HCT116 (cell line): Measurements from ENCODE around the gene MAPKAPK5. TPM values are rescaled to one million over a fixed set of nuclear protein-coding genes. Genes with fewer than 3 reads are reported as not detected.

Experiments
- ATAC-seq: fragments of 200-7000 bp; cut with Tn5 transposase; 2 replicates; pipeline ENCODE4 v1.9.1; 2020; ENCODE audit warnings: mild to moderate bottlenecking, moderate library complexity
- BruUV-seq: library from RNA; stranded (reverse); fragments of 400-500 nt; replicated peaks from 2 replicates; lab custom pipeline; 2021; lab: Mats Ljungman, UMichigan
- CTCF ChIA-PET: fragments of 300-600 bp; sonication (Branson Sonifier 250); formaldehyde crosslinking; loops from one replicate; lab custom pipeline; 2021; ENCODE audit warnings: antibody characterized with exemption; lab: Charles Lee
- POLR2A ChIA-PET: fragments of 300-600, 350-600 bp; sonication (Branson Sonifier 250); formaldehyde crosslinking; loops from one replicate; lab custom pipeline; 2021; ENCODE audit warnings: antibody characterized with exemption; lab: Charles Lee
- RAD21 ChIA-PET, 2 experiments: fragments of 300-600 bp; sonication (Branson Sonifier 250); formaldehyde crosslinking; loops; one replicate each; lab custom pipeline; 2023; ENCODE audit warnings: low total read pairs in 2 of 2; ENCODE audit not compliant: uncharacterized antibody in 2 of 2, unreplicated experiment in 2 of 2, low non-redundant PET in 1 of 2; lab: Charles Lee
- DNase-seq: peaks from one replicate; pipeline ENCODE4 v3.0.0-alpha.2; 2010; ENCODE audit warnings: low read depth, low spot score
- H2AFZ ChIP-seq: fragments of 200-600 bp; shearing (Covaris generic), sonication (generic); 2 replicates; pipeline ENCODE4 v1.6.1; 2017; ENCODE audit warnings: low read depth, mixed run types, mixed read lengths, antibody characterized with exemption, low read length; ENCODE audit not compliant: poor library complexity, severe bottlenecking
- H3K27ac ChIP-seq: 2 replicates; pipeline ENCODE4 v1.5.1; 2012; ENCODE audit warnings: low read depth, low read length
- H3K27me3 ChIP-seq: fragments of 200-600 bp; sonication (generic); 2 replicates; pipeline ENCODE4 v1.6.1; 2016; ENCODE audit warnings: mixed run types, low read length, mixed read lengths; ENCODE audit not compliant: insufficient read depth
- H3K36me3 ChIP-seq, 2 experiments: fragments of 200-500 bp in 1 of 2; fragments of 200-600 bp in 1 of 2; sonication (Bioruptor generic) in 1 of 2; sonication (generic) in 1 of 2; 2 replicates each; pipeline versions ENCODE4 v1.5.1 to v1.6.1; 2014 to 2016; ENCODE audit warnings: low read length in 2 of 2, inconsistent platforms in 1 of 2, mixed read lengths in 1 of 2, mixed run types in 1 of 2; ENCODE audit not compliant: insufficient read depth in 2 of 2, control insufficient read depth in 1 of 2
- H3K4me1 ChIP-seq, 2 experiments: fragments of 200-600 bp in 1 of 2; sonication (generic) in 1 of 2; 2 replicates each; pipeline versions ENCODE4 v1.5.1 to v1.6.1; 2012 to 2017; ENCODE audit warnings: low read length in 2 of 2, inconsistent platforms in 1 of 2, mild to moderate bottlenecking in 1 of 2, mixed read lengths in 1 of 2, mixed run types in 1 of 2, moderate library complexity in 1 of 2; ENCODE audit not compliant: insufficient read depth in 2 of 2, control insufficient read depth in 1 of 2
- H3K4me2 ChIP-seq: fragments of 200-600 bp; sonication (generic); 2 replicates; pipeline ENCODE4 v1.6.1; 2017; ENCODE audit warnings: mixed run types, low read length, mixed read lengths
- H3K4me3 ChIP-seq, 2 experiments: fragments of 200-600 bp in 1 of 2; sonication (generic) in 1 of 2; replicated peaks in 1 of 2; 2 replicates each; pipeline ENCODE4 v1.5.1; 2011 to 2016; ENCODE audit warnings: low read length in 2 of 2, control low read depth in 1 of 2, low read depth in 1 of 2, mild to moderate bottlenecking in 1 of 2, mixed read lengths in 1 of 2, mixed run types in 1 of 2
- H3K79me2 ChIP-seq: fragments of 200-600 bp; sonication (generic); 2 replicates; pipeline ENCODE4 v1.6.1; 2017; ENCODE audit warnings: mild to moderate bottlenecking, mixed run types, low read length, moderate library complexity, mixed read lengths; ENCODE audit not compliant: insufficient read depth
- H3K9ac ChIP-seq: fragments of 200-600 bp; sonication (generic); 2 replicates; pipeline ENCODE4 v1.6.1; 2016; ENCODE audit warnings: low read length, mixed read lengths
- H3K9me2 ChIP-seq: fragments of 200-600 bp; sonication (generic), shearing (Covaris generic); 2 replicates; pipeline ENCODE4 v1.6.1; 2017; ENCODE audit warnings: mixed run types, mild to moderate bottlenecking, moderate library complexity; ENCODE audit not compliant: insufficient read depth
- H3K9me3 ChIP-seq, 2 experiments: fragments of 200-500 bp in 1 of 2; fragments of 200-600 bp in 1 of 2; sonication (Bioruptor generic) in 1 of 2; sonication (generic) in 1 of 2; 2 replicates each; pipeline ENCODE4 v1.6.1; 2014 to 2017; ENCODE audit warnings: low read length in 2 of 2, mixed read lengths in 2 of 2, inconsistent platforms in 1 of 2, low read depth in 1 of 2, mild to moderate bottlenecking in 1 of 2, mixed run types in 1 of 2, moderate library complexity in 1 of 2; ENCODE audit not compliant: control insufficient read depth in 1 of 2, insufficient read depth in 1 of 2
- H4K20me1 ChIP-seq: fragments of 200-600 bp; sonication (generic), shearing (Covaris generic); 2 replicates; pipeline ENCODE4 v1.6.1; 2017; ENCODE audit warnings: mixed run types, mild to moderate bottlenecking, moderate library complexity; ENCODE audit not compliant: insufficient read depth
- ATF3 ChIP-seq: IDR thresholded peaks from 2 replicates; pipeline ENCODE4 v1.6.1; 2012
- CBX3 ChIP-seq: IDR thresholded peaks from 2 replicates; pipeline ENCODE4 v1.6.1; 2012; ENCODE audit warnings: low read depth
- CEBPB ChIP-seq: IDR thresholded peaks from 2 replicates; pipeline ENCODE4 v1.6.1; 2012; ENCODE audit warnings: low read depth
- ELF1 ChIP-seq: IDR thresholded peaks from 2 replicates; pipeline ENCODE4 v1.6.1; 2012; ENCODE audit warnings: low read depth, borderline replicate concordance
- RAD21 ChIP-seq: IDR thresholded peaks from 2 replicates; pipeline ENCODE4 v1.6.1; 2012; ENCODE audit warnings: low read depth, mild to moderate bottlenecking
- SP1 ChIP-seq: IDR thresholded peaks from 2 replicates; pipeline ENCODE4 v1.6.1; 2012; ENCODE audit warnings: low read depth
- SRF ChIP-seq: IDR thresholded peaks from 2 replicates; pipeline ENCODE4 v1.6.1; 2012; ENCODE audit warnings: low read depth
- TCF7L2 ChIP-seq: IDR thresholded peaks from 2 replicates; pipeline ENCODE4 v1.7.0; 2011; ENCODE audit warnings: borderline replicate concordance, inconsistent platforms; ENCODE audit not compliant: insufficient read depth, insufficient read length; ENCODE audit errors: extremely low read depth
- ZBTB33 ChIP-seq: IDR thresholded peaks from 2 replicates; pipeline ENCODE4 v1.6.1; 2011; ENCODE audit warnings: mild to moderate bottlenecking, low read length, moderate library complexity; ENCODE audit not compliant: insufficient replicate concordance; ENCODE audit errors: extremely low read depth
- ZFX ChIP-seq: fragments of 450-650 bp; IDR thresholded peaks from 2 replicates; pipeline ENCODE4 v1.6.1; 2017
- ZNF274 ChIP-seq: fragments of 200-500 bp; sonication (Bioruptor generic); IDR thresholded peaks from 2 replicates; pipeline ENCODE4 v1.6.1; 2014; ENCODE audit warnings: mild to moderate bottlenecking, low read depth, low read length, inconsistent platforms
- intact Hi-C: fragments of 100-400 bp; cut with micrococcal nuclease; formaldehyde crosslinking; loops from 2 replicates; pipeline ENCODE4 v1.10.0; 2022
- total RNA-seq: library from RNA; stranded (reverse); gene quantifications from one replicate; pipeline ENCODE4 v1.2.1, GENCODE V29; 2021; ENCODE audit not compliant: unreplicated experiment

The MAPKAPK5 gene
- total RNA-seq, 1 experiment from 2014 or later, result 57.9 TPM

- no TSS peak for BruUV-seq
These were observed 39.7 kb downstream of the MAPKAPK5 start for GRCh38 chr12:111881716-111882115.

More at GRCh38 chr12:111881716-111882115, 39.7 kb downstream of the MAPKAPK5 start:
- H3K4me3 ChIP-seq, result no peak overlapping the region
- peaks cover 7% of the 10 kb centered on the region; the same call in 1 of the 2 replicates for H3K79me2 ChIP-seq
- ChIA-PET POLR2A (no interaction called here), RAD21 (no interaction called here), CTCF (no interaction called here)
- TF ChIP-seq CBX3, result no peak
- no peak for TF ChIP-seq ELF1
- no peak for TF ChIP-seq ZNF274
- TF ChIP-seq ZBTB33, result no peak
- TF ChIP-seq CEBPB, result no peak
- TF ChIP-seq ATF3, result no peak
- TF ChIP-seq SP1, result no peak
- no peak for TF ChIP-seq SRF
- TF ChIP-seq TCF7L2, result no peak
- TF ChIP-seq ZFX, result no peak
- TF ChIP-seq RAD21, result no peak
- no peaks in the 10 kb centered on the region for H4K20me1 ChIP-seq
- DNase-seq, result no peak
- H3K27ac ChIP-seq, result no peak overlapping the region
- no peaks in the 10 kb centered on the region for H3K9me3 ChIP-seq
- intact Hi-C loops, result no loop called here
- no peak overlapping the region for H3K9ac ChIP-seq
- H3K4me2 ChIP-seq, result no peak overlapping the region
- no peak overlapping the region for H2AFZ ChIP-seq
- no peaks in the 10 kb centered on the region for H3K27me3 ChIP-seq
- no peak for ATAC-seq
- H3K9me2 ChIP-seq, result no peaks in the 10 kb centered on the region
- peaks cover 27 to 50% of the 10 kb centered on the region in 2 experiments for H3K36me3 ChIP-seq
- no peaks in the 10 kb centered on the region for H3K4me1 ChIP-seq
